HG03558 (cell line): ENCODE data around the gene ARMC8.

Source experiments
- ATAC-seq: cut with Tn5 transposase; IDR thresholded peaks from one replicate; pipeline ENCODE4 v1.9.1; 2021; ENCODE audit warnings: moderate number of reproducible peaks; ENCODE audit not compliant: unreplicated experiment; ENCODE audit errors: extremely low read depth

The ARMC8 gene

DNA sequence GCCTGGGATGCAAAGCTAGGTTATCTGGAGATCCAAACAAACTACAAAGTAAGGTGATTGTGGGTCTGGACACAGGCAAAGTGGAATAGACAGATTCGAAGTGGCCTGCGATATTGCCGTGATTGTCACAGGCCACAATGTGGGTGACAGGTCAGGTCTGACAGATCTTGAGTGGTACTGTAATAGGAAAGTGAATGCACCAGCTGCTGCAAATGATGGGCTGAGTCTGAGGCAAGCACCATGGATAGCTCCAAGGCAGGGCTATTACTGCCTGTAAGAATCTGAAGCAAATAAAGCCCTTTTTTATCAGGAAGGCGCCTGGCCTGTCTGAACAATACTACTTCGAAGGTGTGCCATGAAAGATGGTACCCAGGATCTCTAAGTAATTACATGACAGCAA, 10.0 kb downstream of the ARMC8 start:
- ATAC-seq = no peak

DNA sequence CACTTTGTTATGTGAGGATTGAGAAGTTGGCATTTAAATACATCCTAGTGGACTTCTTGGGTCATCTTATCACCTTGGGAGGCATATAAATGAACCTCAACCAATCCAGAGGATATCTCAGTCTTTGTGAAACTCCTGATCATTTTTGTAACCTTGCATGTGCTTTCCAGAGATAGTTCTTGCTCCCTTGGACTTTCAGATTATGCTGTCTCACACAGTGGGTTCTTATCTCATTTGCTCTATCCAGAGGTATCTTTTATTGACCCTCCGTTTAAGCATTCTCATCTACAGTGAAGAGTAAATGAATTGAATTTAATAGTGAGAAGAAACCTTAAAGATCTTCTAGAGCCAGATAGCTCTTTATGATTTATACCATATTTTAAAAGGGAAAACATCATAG, 10.4 kb downstream of the ARMC8 start:
- no peak for ATAC-seq

DNA sequence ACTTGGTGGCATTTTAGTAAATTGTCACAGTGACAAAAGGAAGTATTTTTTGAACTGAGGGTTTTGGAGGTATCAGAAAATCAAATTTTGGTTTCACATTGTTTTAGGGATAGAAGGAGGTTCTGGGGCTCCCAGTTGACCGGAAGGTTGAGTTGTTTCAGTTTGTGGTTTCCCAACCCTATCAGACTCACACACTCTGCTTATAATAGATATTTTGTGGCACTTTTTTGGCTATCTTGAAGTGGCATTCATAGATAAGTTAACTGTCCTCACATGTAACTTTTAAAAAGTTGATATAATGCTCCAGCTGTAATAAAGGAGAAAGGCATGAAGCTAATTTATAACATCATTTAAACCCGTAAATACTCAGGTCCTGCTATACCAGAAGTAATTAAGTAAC, 12.8 kb downstream of the ARMC8 start:
- ATAC-seq = no peak

DNA sequence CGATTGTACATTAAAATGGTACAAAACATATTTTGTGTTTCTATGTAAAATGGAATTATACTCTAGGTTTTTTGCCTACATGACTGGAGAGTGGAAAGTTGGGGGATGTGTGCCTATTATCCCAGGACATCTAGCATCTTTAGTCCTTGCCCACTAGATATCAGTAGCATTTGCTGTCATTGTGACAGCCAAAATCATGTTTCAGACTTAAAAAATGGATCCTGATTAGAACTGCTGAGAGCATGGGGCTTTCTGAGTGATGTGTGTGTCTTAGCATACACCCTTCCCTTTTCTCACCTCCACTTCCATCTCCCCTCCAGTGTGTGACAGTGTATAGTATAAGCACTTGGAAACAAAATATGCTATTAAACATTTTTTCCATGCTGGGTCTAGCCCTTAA, 13.3 kb downstream of the ARMC8 start:
- ATAC-seq = no peak

DNA sequence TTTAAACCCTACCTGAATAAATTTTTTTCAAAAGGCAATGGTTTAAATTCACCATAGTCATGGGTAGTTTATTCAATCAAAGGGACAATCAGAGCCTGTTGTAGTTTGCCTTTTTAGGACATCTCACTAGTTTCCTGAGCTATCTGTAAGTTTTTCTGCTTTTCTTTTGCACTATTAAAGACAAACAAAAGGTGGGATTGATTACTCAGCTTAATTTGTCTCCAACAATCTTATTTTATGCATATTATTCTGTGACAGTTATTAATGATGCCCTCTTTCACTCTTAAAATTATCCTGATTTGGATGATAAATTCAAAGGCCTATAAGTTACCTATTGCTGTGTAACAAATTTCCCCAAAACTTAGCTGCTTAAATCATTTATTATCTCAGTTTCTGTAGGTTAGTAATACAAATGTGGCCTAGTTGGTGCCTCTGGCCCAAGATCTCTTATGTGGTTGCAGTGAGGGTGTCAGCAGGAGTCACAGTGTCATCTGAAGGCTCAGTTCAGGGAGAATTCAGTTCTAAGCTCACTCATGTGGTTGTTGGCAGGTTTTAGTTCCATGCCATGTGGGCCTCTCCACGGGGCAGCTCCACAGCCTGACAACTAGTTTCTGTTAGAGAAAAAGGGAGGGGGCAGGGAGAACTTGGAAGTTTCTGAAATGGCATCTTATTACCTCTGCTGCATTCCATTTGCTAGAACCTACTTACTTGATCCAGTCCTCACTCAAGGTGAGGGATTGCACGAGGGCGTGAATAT, 16.0 kb downstream of the ARMC8 start:
- ATAC-seq = no peak

DNA sequence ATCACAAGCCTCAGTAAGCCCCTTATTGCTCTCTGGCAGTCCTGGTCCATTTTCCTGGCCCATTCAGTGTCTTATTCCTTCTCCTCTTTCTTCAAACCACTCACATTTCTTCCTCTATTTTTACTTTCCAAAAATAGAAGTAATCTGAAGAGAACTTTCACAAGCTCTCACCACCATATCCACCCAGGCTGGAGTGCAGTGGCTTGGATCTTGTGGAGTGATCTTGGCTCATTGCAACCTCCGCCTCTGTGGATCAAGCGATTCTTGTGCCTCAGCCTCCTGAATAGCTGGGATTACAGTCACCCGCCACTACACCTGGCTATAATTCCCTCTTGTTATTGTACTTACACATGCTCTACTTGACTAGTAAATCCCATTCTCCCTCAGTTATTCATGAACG, 16.8 kb downstream of the ARMC8 start:
- no peak for ATAC-seq

DNA sequence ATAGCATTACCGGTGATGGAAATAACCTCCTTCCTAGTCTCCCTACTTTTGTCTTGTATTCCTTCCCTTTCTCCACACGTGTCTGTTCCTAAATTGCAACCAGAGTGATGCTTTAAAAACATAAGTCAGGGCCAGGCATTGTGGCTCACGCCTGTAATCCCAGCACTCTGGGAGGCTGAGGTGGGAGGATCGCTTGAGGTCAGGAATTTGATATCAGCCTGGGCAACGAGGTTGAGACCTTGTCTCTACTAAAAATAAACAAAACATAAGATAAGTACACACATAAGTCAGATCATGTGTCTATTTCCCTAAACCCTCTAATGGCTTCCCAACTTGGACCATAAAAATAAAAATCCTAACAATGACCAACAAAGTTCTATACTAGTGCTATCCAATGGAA, 18.4 kb downstream of the ARMC8 start:
- ATAC-seq = no peak

DNA sequence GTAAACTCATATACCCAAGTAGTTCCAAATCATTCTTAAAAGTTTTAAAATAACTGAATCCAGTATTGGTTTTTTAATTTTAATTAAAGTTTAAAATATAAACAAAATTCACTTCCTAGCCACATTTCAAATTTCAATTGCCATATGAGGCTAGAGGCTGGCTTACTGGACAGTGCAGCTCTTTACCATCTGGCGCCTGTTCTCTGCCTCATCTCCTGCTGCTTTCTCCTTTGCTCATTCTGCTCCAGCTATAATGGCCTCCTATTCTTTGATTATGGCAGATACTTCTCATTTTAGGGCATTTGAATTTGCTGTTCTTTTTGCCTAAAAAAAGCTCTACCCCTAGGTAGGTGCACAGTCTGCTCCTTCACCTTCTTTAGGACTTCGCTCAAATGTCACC, 19.1 kb downstream of the ARMC8 start:
- no peak for ATAC-seq

DNA sequence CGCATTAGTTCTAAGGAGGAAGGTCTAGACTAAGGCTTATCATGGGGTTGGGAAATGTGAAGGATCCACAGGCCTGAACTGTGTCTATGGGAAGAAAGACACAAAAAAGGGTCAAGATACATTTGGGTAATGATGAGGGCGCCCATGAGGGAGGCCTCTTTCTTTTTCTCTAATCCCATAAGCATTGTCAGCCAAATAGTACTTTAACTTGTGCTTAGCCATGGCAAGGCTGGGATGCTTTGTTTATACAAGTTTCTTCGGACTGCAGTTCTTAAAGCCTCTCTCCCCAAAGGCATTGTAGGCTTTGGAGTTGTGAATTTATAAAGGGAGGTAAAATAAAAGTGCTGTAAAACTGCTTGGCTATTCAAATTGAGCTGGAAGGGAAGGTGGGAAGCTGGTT, 23.4 kb downstream of the ARMC8 start:
- ATAC-seq = no peak

DNA sequence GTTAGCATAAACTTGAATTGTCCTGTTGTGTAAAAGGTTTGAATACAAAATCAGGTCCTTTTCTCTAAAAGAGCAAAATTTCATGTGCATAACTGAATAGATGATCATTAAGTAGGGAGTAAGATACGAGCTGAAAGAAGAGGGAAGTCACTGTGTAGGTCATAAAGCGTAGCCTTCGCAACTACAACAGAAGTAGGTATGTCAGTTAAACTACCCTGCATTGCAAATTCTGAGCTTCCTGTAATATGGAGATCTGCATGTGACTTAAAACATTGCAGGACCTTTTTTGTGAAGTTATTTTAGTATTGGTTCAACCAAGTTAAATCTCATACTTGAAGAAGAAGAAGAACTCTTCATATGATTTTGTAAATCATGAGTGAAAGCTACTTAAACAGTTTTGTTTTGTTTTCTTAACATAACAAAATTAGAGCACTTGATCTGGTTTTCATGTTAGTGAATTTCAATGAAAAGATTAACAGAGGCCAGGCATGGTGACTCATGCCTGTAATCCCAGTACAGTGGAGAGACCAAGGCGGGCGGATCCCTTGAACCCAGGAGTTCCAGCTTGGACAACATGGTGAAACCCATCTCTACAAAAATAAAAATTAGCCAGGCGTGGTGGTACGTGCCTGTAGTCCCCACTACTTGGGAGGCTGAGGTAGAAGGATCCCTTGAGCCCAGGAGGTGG, 26.4 kb downstream of the ARMC8 start:
- ATAC-seq = no peak

DNA sequence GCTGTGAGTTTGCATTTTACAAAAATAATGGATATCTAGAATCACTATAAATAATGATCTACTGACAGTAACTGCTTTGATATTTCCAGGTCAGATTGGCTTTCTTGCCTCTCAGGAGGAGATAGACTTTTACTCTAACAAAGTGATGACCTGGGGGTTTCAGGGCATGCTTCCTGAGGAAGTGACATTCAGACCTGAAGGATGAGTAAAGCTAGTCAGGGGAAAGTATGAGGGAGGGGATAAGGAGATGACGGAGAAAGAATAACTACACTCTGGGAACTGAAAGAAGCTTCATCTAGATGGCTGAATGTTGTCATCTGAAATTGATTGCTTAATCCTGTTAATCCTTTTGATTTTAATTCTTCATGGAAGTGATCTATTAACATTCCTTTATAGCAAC, 32.2 kb downstream of the ARMC8 start:
- ATAC-seq = no peak

DNA sequence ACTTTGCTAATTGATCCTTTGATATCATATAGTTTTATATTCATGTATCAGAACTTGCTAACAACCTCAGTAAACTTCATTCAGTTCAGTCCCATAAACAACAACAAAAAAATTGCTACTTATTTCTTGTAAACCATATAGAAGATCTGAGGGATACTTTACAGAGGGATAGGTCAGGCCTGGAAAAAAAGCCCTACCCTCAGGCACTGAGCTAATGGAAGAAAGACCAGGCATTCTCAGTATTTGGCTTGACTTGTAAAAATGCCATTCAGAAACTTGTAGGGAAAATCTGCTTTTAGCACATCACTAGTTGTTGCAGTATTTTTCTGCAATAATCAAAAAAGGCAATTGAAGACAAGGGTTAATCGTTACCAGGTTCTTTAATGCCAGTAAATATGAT, 33.1 kb downstream of the ARMC8 start:
- no peak for ATAC-seq

DNA sequence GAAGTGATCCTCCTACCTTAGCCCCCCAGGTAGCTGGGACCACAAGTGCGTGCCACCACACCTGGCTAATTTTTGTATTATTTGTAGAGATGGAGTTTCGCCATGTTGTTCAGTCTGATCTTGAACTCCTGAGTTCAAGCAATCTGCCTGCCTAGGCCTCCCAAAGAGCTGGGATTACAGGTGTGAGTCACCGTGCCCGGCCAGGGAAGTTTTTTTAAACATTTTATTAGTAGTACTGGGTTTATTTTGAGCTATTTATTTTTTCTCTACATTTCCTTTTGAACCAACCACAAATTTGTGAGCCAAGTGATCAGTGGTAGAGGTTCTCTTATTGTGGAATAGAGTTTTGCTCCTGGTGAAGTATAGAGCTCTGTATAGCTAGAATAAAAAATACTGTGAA, 33.7 kb downstream of the ARMC8 start:
- no peak for ATAC-seq

DNA sequence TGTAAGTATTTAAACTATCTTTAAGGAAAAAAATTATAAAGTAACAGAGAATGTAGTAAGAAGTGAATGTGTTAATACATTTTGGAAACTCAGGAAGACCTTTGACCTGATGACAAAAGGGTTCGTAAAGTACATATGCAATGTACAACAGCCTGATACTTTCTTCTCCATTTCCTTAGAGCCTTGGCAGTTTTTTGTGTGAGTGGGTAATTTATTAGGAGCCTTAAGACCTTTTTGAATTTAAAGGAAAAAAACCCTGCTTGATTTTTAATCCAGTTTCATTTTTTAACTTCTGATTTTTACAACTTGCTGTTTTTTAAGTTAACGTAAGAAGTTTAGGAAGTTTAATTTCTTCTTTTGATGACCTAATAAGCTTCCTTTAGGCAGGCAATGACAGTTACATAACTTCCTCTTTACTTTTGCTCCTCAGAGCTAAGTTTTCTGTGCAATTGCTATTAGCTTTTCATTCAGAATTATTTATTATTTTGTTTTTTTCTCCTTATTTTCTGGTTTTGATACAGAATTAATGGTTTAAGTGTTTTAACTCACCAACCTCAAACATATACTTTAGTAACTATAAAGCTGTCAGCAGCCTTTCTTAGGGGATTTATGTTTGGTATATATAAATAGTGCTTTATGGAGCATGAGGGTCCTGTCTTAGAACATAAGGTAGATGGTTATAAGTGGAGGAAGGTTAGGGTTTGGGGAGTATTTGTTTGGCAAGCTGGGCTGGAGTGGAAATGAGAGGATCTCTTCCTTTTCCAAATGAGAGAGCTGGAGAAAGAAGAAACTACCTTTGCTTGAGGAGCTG, 35.2 kb downstream of the ARMC8 start:
- no peak for ATAC-seq

DNA sequence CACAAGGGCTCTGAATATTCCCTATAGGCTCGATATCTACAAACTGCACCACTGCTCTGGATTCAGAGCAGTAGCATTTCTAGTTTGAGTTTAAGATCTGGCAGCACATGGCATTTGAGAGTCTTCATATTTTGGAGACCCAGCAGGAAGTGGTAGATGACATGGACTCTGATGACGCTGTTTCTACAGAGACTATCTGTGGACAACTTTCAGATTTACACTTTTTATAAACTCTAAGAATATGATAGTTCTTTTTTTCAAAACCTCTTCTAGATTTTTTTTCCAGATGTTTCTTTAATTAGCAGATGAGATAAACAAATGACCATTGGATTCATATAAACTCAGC, 35.8 kb downstream of the ARMC8 start:
- no peak for ATAC-seq

DNA sequence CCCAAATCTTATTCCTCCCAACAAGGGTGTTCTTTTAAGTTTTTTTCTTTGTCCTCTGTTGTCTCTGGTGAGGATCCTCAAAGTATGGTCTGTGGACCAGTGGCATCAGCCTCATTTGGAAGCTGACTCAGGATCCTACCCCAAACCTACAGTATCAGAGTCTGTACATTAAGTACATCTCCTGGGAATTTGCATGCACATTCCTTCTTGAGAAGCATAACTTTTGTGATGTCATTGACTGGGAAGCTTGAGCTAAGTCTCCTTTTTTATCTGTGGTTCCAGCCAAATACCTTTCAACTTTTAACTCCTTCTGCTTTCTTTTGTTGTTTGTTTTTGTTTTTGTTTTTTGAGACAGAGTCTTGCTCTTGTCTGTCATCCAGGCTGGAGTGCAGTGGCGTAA, 40.5 kb downstream of the ARMC8 start:
- no peak for ATAC-seq

DNA sequence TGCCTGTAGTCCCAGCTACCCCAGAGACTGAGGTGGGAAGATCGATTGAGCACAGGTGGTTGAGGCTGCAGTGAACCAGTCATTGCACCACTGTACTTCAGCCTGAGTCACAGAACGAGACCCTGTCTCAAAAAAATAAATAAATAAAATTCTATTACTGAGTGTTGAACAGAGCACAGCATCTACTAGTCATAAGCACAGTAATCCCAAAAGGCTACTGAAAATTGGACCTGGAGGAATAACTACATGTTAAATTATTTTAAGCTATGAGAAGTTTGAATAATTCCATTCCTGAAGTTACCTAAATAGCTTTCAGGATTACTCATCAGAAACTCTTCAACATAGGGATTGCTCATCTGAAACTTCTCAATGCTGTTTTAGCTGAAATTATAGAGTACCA, 43.4 kb downstream of the ARMC8 start:
- ATAC-seq = no peak

DNA sequence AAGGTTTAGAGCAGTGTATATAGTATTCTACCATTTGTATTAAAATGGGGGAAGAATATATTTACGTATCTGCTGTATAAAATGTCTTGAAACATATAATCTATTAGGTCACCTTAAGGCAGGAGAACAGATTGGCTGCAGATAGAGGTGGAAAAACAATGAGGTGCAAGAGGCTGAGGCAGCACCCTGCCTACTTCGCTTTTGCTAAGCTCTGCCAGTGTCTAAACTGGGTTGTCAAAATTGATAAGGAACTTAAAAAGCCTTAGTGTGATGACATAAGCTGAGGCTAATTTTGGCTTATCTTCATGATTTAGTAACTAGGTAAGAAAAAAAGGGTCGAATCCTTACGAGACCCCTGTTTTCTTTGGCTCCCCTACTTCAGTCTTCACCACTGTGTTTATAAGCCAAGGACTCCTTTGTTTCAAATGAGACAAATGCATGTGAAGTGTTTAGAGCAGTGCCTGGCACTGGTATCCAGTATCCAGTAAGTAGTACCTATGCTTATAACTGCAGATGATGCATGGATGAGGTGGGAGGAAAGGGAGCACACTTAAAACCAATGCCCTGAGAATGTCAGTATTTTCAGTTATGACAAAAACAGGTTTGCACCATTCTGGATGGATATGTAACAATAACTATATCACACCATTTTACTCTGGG, 45.7 kb downstream of the ARMC8 start:
- ATAC-seq = no peak

DNA sequence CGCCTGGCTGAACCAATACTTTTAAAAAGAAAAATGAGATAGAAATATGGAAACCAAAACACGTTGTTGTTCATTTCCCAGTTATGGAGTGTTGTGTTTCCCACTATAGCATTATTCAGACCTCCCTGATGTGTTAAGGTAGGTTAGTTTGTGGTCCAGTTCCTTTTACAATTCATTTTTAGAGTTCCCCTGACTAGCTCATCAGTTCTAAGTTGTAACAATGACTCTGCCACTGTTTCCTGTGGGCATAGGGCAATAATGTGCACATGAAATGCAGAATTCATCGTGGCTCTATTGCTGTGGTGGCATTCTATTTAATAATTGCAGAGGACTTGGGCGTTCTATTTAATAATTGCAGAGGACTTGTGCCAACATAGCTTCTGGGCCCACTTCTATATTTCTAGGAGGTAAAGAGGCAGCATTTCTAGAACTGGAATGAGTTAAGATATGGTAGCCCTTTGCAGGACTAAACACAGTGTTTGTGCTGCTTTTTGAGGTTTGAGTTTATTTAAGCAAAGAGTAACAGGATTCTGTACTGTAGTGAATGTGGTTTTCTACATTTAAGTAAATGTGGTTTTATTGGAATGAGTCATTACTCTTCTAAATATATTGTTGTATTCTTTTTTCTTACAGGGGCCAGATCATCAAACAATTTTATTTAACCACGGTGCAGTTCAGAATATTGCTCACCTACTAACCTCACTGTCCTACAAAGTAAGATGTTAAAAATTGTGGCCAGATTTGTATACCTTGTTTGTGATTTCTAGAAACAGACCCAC, 47.5 kb downstream of the ARMC8 start:
- no peak for ATAC-seq

DNA sequence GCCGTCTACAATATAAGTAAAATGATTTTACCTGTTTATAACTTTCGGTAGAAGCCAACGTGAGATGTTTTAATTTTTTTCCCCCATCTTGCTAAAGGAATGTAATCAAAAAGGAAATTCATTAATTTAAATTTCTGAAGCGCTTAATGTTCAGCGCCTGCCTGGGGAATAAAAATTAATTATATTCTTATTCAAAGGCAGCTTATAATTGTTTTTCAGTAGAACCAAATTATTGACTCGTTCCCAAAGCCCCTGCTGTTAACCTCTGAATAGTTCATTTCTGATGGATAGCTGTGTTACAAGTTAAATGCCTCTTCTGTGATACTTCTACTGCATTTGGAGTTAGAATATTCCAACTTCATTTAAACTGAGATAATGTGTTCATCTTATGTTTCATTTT, 51.6 kb downstream of the ARMC8 start:
- no peak for ATAC-seq
